Left cardiac atrium (tissue), 4 donors: Measurements from ENCODE around the gene BTF3. TPM values are rescaled to one million over a fixed set of nuclear protein-coding genes. Genes with fewer than 3 reads are reported as not detected.

Experiments used
- ATAC-seq, 2 donors: fragments of 200-7000 bp; cut with Tn5 transposase; one replicate each; pipeline ENCODE4 v1.9.1; 2020; ENCODE audit warnings: mild to moderate bottlenecking in 2 of 2, moderate library complexity in 2 of 2
- DNase-seq: peaks from one replicate; pipeline ENCODE4 v3.0.0-alpha.2; 2020
- intact Hi-C, 2 donors: fragments of 100-400 bp; cut with DNase I; formaldehyde crosslinking; loops; one replicate each; pipeline versions ENCODE4 v1.14.1 to v1.15.1; 2022 to 2023
- total RNA-seq, 2 donors: library from RNA; stranded (reverse); fragmentation: NEBNext Ultra II Directional; extraction: Animal tissue kit (Norgen Biotek cat#: 25700); gene quantifications; one replicate each; pipeline ENCODE4 v1.2.1, GENCODE V29; 2021
- donor health status: DM: no; HTN: yes; CAD: no.
- donor health status: DM: no; HTN: yes; CAD: no; lungs with severe emphysema.
- donor health status: DM: yes; HTN: yes; CAD: no.
- donor health status: Dilated cardiomyopathy.

The BTF3 gene
- total RNA-seq, 2 donors from 2014 or later, result 357 to 364 TPM

DNA sequence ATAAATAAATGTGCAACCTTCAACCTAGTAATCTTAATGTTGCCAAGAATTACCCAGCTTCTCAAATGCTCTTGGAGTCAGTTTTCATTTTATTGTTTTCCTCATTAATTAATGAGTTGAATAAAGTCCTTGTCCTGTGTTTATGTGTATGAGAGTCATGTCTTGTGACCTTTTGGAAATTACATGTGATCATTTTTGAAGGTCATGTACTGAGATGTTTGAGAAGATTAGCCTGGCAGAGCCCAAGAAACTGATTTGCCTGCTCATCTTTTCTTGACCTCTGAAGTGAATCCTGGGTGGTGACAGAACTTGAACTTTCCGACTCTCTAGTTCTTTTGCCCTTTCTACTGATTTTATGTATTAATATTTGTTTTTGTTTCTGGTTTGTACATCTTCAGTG is 51.8 kb downstream of the BTF3 start:
- DNase-seq, result no peak
- ATAC-seq, result no peak
- intact Hi-C loops, result no loop called here

- DNase-seq (no peak), ATAC-seq (no peak)
- intact Hi-C loops, result no loop called here
These were observed 54.4 kb downstream of the BTF3 start for GRCh38 chr5:73552642-73553041.

Other genes with a start within 250 kb of the BTF3 start
- under 1 TPM; 0.09 to 0.10 TPM for gene FOXD1, start 49.7 kb upstream of the BTF3 start, total RNA-seq
- gene ANKRA2, start 67.2 kb downstream of the BTF3 start, total RNA-seq, result 10 to 100 TPM in 1 of 2 donors, 1 to 10 TPM in 1; 9.8 to 12.5 TPM
- gene UTP15, start 67.3 kb downstream of the BTF3 start, total RNA-seq, result 10 to 100 TPM; 11.3 to 18.0 TPM
- 1 to 10 TPM; 2.6 to 3.1 TPM for gene ARHGEF28, start 127.8 kb downstream of the BTF3 start, total RNA-seq